HAP-1 (cell line): Measurements from ENCODE around the gene NXPE1.
"Not testable (repeated sequence)": the region's sequence is repeated elsewhere in the genome, so short reads cannot be mapped to it uniquely, and the experiment has no call there.

Experiments used
- DNase-seq, 2 experiments: peaks; one replicate each; pipeline ENCODE4 v3.0.0-alpha.2; 2016 to 2020; ENCODE audit warnings: low spot score in 2 of 2
- H3K27me3 ChIP-seq: fragments of 250-450 bp; sonication (Bioruptor Pico); 2 replicates; pipeline ENCODE4 v1.5.1; 2020; ENCODE audit warnings: low read depth, mild to moderate bottlenecking, moderate library complexity
- H3K36me3 ChIP-seq: fragments of 250-450 bp; sonication (Bioruptor Pico); replicated peaks from 2 replicates; pipeline ENCODE4 v1.5.1; 2020; ENCODE audit warnings: mild to moderate bottlenecking
- H3K4me1 ChIP-seq: fragments of 250-450 bp; sonication (Bioruptor Pico); 2 replicates; pipeline ENCODE4 v1.5.1; 2020; ENCODE audit warnings: mild to moderate bottlenecking
- H3K4me3 ChIP-seq: fragments of 250-450 bp; sonication (Bioruptor Pico); 2 replicates; pipeline ENCODE4 v1.5.1; 2020; ENCODE audit warnings: mild to moderate bottlenecking, moderate library complexity
- H3K9me3 ChIP-seq: fragments of 250-450 bp; sonication (Bioruptor Pico); 2 replicates; pipeline ENCODE4 v1.5.1; 2020; ENCODE audit warnings: mild to moderate bottlenecking, moderate library complexity
- in situ Hi-C: fragments of 300-500 bp; cut with MboI; formaldehyde crosslinking; loops from 3 replicates; pipeline ENCODE4 v1.14.3; 2020; ENCODE audit warnings: low sequenced_read_pairs, inconsistent platforms, mixed read lengths

Gene NXPE1

DNA sequence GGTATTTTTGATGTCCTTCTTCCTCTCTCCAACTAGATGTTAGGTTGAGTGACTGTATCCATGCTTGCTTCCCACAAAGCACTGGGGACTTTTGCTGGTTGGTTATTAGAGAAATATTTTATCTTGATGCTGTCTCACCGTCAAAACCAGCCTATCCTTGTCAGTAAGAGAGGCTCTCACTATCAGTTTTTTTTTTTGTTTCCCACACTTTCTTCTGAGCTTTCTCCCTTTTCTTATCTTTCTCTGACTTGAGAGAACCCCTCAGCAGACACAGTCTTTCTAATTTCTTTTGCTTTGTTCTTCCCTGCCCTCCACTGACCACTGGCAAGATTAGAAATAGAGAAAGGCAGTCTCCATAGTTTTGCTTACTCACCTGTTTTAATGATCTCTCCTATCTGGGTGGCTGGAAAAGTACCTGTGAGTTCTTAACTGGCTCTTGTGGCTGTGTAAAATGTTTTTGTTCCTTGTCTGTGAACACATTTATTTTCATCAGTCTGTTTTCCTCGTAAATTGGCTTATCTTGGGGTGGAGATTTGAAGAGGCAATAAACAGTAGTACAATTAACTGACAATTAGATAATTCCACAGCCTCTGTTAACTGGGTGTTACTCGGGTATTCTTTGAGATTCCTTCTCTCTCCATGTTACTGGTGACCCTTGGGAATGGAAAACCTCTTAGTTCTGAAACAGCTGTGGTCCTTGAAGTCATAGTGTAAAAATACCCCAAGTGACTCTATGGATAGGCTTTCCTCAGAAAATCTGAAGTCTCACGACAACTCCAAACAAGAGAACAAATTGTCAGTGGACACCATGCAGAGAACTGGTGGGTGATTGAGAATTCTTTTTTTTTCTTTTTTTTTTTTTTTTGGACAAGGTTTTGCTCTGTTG lies at the start of gene NXPE1:
TSS of gene NXPE1 (minus strand) at position 457 of the 886 bp plus-strand sequence. CDS start 8,680 bp downstream, outside the sequence.
- in situ Hi-C loops = no loop called here
- H3K9me3 ChIP-seq = no peaks in the 10 kb centered on the region
- no peaks in the 10 kb centered on the region for H3K4me1 ChIP-seq
- H3K36me3 ChIP-seq = no peaks in the 10 kb centered on the region
- H3K27me3 ChIP-seq = no peaks in the 10 kb centered on the region
- H3K4me3 ChIP-seq = no peak within 1 kb of the TSS
- no peak for DNase-seq

- no peaks in the 10 kb centered on the region for H3K9me3 ChIP-seq
- H3K4me3 ChIP-seq = no peak overlapping the region
- H3K36me3 ChIP-seq = no peaks in the 10 kb centered on the region
- no peak for DNase-seq
- no peaks in the 10 kb centered on the region for H3K27me3 ChIP-seq
- H3K4me1 ChIP-seq = no peaks in the 10 kb centered on the region
- in situ Hi-C loops = no loop called here
Measured at GRCh38 chr11:114609429-114609828, 49.7 kb upstream of the NXPE1 start.

DNA sequence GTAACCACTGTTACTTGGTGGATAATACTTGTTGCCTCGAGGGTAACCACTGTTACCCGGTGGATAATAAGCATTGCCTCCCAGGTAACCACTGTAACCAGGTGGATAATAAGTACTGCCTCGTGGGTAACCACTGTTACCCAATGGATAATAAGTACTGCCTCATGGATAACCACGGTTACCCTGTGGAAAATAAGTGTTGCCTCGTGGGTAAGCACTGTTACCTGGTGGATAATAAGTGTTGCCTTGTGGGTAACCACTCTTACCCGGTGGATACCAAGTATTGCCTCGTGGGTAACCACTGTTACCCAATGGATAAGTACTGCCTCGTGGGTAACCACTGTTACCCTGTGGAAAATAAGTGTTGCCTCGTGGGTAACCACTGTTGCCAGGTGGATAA lies 48.9 kb upstream of the NXPE1 start:
- H3K36me3 ChIP-seq, H3K4me3 ChIP-seq, H3K9me3 ChIP-seq, H3K4me1 ChIP-seq, DNase-seq, in situ Hi-C loops, H3K27me3 ChIP-seq: not testable (repeated sequence)

DNA sequence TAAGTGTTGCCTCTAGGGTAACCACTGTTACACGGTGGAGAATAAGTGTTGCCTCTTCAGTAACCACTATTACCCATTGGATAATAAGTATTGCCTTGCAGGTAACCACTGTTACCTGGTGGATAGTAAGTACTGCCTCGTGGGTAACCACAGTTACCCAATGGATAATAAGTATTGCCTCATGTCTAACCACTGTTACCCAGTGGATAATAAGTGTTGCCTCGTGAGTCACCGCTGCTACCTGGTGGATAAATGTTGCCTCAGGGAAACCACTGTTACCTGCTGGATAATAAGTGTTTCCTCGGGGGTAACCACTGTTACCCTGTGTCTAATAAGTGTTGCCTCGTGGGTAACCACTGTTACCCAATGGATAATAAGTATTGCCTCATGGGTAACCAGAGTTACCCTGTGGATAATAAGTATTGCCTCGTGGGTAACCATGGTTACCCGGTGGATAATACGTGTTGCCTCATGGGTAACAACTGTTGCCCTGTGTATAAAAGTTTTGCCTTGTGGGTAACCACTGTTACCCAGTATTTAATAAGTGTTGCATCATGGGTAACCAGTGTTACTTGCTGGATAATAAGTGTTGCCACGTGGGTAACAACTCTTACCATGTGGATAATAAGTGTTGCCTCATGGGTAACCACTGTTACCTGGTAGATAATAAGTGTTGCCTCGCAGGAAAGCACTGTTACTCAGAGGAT lies 48.2 kb upstream of the NXPE1 start:
- no peaks in the 10 kb centered on the region for H3K9me3 ChIP-seq
- no peaks in the 10 kb centered on the region for H3K27me3 ChIP-seq
- no peaks in the 10 kb centered on the region for H3K36me3 ChIP-seq
- H3K4me1 ChIP-seq = no peaks in the 10 kb centered on the region
- H3K4me3 ChIP-seq = no peak overlapping the region
- DNase-seq = no peak
- in situ Hi-C loops = no loop called here

GRCh38 chr11:114606802-114607075 lies 47.1 kb upstream of the NXPE1 start:
- in situ Hi-C loops = not testable (repeated sequence)

GRCh38 chr11:114606003-114606801 lies 46.5 kb upstream of the NXPE1 start:
- in situ Hi-C loops = no loop called here
- Histone ChIP-seq H3K4me1 (no peaks in the 10 kb centered on the region), H3K9me3 (no peaks in the 10 kb centered on the region), H3K27me3 (no peaks in the 10 kb centered on the region), H3K4me3 (no peak overlapping the region), H3K36me3 (no peaks in the 10 kb centered on the region)
- no peak for DNase-seq

More at GRCh38 chr11:114606802-114607075, 47.1 kb upstream of the NXPE1 start:
- not testable (repeated sequence) for H3K9me3 ChIP-seq, H3K36me3 ChIP-seq, H3K4me1 ChIP-seq, DNase-seq, H3K4me3 ChIP-seq, H3K27me3 ChIP-seq

DNA sequence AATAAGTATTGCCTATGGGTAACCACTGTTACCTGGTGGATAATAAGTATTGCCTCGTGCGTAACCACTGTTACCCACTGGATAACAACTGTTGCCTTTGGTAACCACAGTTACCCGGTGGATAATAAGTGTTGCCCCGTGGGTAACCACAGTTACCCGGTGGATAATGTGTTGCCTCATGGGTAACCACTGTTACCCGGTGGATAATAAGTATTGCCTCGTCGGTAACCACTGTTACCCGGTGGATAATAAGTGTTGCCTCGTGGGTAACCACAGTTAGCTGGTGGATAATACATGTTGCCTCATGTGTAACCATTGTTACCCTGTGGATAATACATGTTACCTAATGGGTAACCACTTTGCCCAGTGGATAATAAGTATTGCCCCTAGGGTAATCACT lies 45.7 kb upstream of the NXPE1 start:
- Histone ChIP-seq H3K27me3 (no peaks in the 10 kb centered on the region), H3K4me1 (no peaks in the 10 kb centered on the region), H3K9me3 (no peaks in the 10 kb centered on the region), H3K36me3 (no peaks in the 10 kb centered on the region), H3K4me3 (no peak overlapping the region)
- no peak for DNase-seq
- in situ Hi-C loops = no loop called here

GRCh38 chr11:114604886-114605285 lies 45.2 kb upstream of the NXPE1 start:
- H3K36me3 ChIP-seq = no peaks in the 10 kb centered on the region
- DNase-seq = no peak
- H3K27me3 ChIP-seq = no peaks in the 10 kb centered on the region
- in situ Hi-C loops = no loop called here
- no peaks in the 10 kb centered on the region for H3K9me3 ChIP-seq
- no peak overlapping the region for H3K4me3 ChIP-seq
- H3K4me1 ChIP-seq = no peaks in the 10 kb centered on the region

GRCh38 chr11:114604179-114604813 lies 44.6 kb upstream of the NXPE1 start:
- H3K27me3 ChIP-seq = no peaks in the 10 kb centered on the region
- H3K36me3 ChIP-seq = no peaks in the 10 kb centered on the region
- DNase-seq = no peak
- no peaks in the 10 kb centered on the region for H3K4me1 ChIP-seq
- in situ Hi-C loops = no loop called here
- H3K9me3 ChIP-seq = no peaks in the 10 kb centered on the region
- no peak overlapping the region for H3K4me3 ChIP-seq

DNA sequence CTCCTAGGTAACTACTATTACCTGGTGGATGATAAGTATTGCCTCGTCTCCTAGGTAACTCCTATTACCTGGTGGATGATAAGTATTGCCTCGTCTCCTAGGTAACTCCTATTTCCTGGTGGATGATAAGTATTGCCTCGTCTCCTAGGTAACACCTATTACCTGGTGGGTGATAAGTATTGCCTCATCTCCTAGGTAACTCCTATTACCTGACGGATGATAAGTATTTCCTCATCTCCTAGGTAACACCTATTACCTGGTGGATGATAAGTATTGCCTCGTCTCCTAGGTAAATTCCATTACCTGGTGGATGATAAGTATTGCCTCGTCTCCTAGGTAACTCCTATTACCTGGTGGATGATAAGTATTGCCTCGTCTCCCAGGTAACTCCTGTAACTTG lies 43.5 kb upstream of the NXPE1 start:
- H3K4me1 ChIP-seq, H3K9me3 ChIP-seq, DNase-seq, H3K27me3 ChIP-seq, H3K4me3 ChIP-seq, in situ Hi-C loops, H3K36me3 ChIP-seq: not testable (repeated sequence)

GRCh38 chr11:114598461-114598860 lies 38.8 kb upstream of the NXPE1 start:
- in situ Hi-C loops = no loop called here
- no peaks in the 10 kb centered on the region for H3K4me1 ChIP-seq
- no peak for DNase-seq

GRCh38 chr11:114596175-114596919 lies 36.7 kb upstream of the NXPE1 start:
- Histone ChIP-seq H3K27me3 (no peaks in the 10 kb centered on the region), H3K9me3 (no peaks in the 10 kb centered on the region), H3K4me1 (no peaks in the 10 kb centered on the region), H3K36me3 (no peaks in the 10 kb centered on the region), H3K4me3 (no peak overlapping the region)
- no peak for DNase-seq
- in situ Hi-C loops = no loop called here

More at GRCh38 chr11:114598461-114598860, 38.8 kb upstream of the NXPE1 start:
- Histone ChIP-seq H3K9me3 (no peaks in the 10 kb centered on the region), H3K27me3 (no peaks in the 10 kb centered on the region), H3K36me3 (no peaks in the 10 kb centered on the region), H3K4me3 (no peak overlapping the region)

DNA sequence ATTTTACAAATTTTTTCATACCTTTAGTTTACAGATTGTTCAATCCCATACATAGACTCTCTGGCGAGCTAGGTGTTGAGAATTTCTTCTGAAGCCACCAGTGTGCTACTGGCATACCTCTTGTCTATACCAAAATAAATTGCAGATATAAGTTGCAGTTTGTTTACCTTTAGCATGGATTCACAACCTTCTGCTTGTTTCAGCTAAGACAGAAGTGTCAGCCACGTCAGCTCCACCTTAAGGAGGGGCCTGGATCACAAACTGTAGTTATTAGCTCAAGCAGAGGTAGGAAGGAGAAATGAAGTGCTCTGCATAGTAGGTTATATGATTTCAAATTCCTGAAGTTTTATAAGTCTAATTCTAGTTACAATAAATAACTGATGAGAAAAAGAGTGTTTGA lies 35.9 kb upstream of the NXPE1 start, which contains the start of gene NXPE4:
TSS of gene NXPE4 (minus strand) at position 216 of the 400 bp plus-strand sequence. CDS start 1,027 bp downstream, outside the sequence.
- Histone ChIP-seq H3K9me3 (no peaks in the 10 kb centered on the region), H3K4me3 (no peak within 1 kb of the TSS), H3K27me3 (no peaks in the 10 kb centered on the region), H3K36me3 (no peaks in the 10 kb centered on the region), H3K4me1 (no peaks in the 10 kb centered on the region)
- in situ Hi-C loops = no loop called here
- DNase-seq = no peak
